ENCODE results near the gene SPAG9.
A peak's percentile ranks its signal among the peaks of the same experiment; 100 is the strongest.

The SPAG9 gene

DNA sequence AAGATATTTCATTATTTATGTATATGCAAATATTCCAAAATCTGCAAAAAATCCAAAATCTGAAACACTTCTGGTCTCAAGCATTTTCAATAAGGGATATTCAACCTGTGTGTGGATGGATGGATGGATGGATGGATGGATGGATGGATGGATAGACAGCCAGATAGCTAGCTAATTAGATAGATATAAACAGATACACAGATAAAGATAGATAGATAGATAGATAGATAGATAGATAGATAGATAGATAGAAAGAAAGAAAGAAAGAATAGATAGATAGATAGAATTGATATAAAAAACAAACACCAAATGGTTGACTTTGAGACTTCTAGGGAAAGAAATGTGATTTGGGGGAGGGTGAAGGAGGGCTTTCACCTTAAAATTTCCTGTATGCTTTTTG lies 139.4 kb downstream of the SPAG9 start:
- no peak for DNase-seq

- no peak for DNase-seq
Observed at GRCh38 chr17:50979524-50979927, 141.1 kb downstream of the SPAG9 start.

GRCh38 chr17:50977487-50978159 lies 143.0 kb downstream of the SPAG9 start:
- DNase-seq, result no peak

GRCh38 chr17:50976951-50977472 lies 143.7 kb downstream of the SPAG9 start:
- DNase-seq, result no peak

- no peak for DNase-seq
Observed at GRCh38 chr17:50973557-50974494, 146.8 kb downstream of the SPAG9 start.

GRCh38 chr17:50972577-50972976 lies 148.1 kb downstream of the SPAG9 start:
- DNase-seq, result no peak

DNA sequence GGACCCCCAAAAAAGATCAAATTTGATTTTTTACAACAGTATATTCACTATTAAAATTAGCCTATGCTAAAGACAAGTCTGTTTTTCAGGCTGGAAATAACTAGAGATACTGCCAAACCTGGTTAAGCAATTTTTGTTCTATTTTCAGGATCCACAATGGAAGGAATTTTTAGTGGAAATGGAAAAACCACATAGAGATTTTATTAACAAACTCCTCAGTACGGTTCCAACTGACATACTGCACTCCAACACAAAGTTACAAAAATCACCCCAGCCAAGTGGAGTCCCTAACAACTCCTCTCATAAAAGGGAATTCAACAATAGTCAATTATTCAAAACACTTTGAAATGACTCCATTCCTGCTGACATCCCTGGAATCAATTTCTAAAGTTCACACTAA lies 152.9 kb downstream of the SPAG9 start:
- no peak for DNase-seq

- no peak for DNase-seq
Observed at GRCh38 chr17:50966163-50966666, 154.5 kb downstream of the SPAG9 start.

DNA sequence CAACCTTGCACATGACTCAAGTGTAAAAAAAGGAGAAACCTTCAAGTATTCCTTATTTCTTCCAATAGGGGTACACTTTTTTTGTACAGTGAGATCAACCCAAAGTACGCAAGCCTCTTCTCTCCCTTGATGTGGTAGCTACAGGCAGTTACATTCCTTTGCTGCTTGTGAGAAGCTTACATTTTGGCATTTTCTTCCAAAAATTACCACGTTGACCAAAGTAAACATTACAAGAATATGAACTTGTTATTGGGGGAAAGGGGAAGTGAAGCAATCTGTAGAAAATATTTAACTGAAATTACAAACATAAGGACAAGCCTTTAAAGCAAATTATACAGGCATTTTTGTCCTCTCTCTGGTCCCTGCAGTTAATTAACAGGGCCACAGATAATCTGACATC lies 157.5 kb downstream of the SPAG9 start:
- no peak for DNase-seq

DNA sequence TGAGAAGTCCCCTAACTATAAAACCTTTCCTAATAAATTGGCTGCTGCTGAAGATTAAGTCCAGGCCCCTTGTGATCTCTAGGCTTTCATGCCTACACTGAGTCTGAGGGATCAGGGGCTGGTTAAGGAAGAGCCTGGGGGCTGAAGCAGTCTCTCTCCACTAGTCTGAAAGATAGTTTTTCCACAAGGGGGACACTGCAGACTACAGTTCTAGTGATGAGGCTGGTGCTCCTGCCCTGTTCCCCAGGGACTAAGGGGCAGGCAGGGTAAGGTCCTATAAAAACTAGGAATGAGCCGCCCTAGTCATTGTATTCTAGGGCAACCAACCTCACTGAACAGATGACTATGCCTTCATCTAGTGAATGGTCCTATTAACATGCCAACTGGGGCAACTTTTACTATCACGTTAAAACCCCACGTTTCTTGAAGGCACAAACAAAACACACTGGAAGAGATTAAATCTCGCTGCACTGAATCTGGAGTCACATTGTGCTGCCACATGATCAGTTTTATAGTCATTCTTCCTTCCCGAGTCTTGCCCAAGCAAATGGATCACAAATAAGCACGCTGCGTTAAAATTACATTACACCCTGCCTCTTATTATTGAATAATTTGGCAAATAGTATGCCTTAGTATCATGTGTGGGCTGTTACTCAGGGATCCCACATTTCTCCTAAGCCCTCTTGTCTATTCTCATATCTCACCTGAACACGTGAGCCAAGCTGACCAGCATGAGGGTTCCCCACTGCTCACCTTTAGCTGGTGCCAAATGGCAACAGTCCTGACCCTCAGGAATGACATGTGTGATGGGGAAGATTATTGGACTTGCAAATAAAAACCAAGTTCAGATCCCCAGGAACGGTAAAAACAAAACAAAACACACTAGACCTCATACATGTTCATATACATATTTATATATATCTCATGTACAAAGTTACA lies 159.1 kb downstream of the SPAG9 start:
- no peak for DNase-seq

- no peak for DNase-seq
Observed at GRCh38 chr17:50959341-50959740, 161.3 kb downstream of the SPAG9 start.

- peak; percentile 49 for DNase-seq
Observed at GRCh38 chr17:50957600-50958575, 162.8 kb downstream of the SPAG9 start.

DNA sequence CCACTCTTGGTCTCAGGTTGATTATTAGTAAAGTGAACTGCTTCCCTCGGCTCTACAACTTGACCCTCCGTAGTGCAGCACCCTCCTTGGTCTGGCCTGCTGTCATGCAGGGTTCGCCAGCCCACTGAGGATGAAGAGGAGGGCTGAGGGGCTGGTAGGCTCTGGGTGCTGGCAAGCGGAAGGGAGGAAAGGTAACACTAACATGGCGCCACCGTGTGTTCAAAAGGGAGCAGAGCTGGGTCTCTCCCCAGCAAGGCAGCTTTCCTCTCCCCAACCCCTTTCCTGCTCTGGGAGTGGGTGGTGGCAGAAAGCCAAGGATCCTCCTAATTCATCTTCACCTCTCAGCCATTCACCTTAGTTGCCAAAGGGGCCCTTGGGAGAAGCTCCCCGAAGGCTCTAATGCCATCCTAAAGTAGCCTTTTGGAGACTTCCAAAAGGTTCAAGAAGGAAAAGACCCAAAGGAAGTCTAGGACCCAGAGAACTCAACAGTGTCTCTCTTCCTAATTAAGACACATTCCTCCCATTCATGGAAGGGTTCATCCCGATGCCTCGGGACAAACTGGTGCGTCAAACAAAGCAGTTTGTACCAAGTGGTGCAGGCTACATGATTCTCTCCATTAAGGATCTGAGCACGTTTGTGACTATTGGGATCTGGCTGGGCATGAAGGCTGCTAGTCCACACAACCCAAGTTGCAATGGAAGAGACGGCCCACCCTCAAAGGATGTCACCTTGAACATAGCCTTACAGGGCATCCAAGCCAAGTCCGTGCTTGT lies 163.7 kb downstream of the SPAG9 start:
- peak; percentile 82 for DNase-seq

DNA sequence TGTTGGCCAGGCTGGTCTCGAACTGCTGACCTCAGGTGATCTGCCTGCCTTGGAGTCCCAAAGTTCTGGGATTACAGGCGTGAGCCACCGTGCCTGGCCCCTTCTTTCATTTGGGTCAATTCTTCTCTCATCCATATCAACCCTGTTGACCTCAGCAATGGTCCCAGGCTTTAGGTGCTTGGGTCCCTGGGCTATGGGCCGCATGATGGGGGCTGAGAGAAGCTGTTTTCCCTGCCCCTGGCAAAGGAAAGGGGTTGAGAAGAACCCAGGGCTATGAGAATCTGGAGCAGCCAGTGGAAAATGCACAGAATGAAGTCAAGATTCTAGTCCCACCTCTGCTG lies 164.3 kb downstream of the SPAG9 start:
- DNase-seq, result no peak

GRCh38 chr17:50955667-50956120 lies 165.0 kb downstream of the SPAG9 start:
- no peak for DNase-seq

GRCh38 chr17:50955160-50955559 lies 165.5 kb downstream of the SPAG9 start:
- DNase-seq, result no peak

DNA sequence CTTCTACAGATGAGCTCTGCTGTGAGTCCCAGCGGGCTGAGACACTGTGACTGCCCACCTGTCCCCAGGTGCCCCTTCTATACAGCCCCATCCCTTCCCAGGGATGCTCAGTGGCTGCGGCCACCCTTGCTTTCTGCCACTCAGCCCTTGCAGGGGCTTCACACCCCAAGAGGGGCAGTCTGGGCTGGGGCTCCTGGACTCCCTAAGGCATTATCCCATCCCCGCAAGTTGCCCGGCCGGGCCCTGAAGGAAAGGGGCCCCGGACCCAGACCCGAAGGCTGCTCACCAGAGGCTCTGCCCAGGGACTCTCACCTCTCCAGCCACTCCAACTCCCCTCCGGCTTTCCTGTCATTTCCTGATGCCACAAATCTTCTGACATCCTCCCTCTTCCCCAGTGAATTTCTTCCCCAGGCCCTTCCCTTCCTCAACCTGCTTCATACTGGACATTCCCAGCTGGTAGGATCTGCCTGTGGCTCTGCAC lies 166.0 kb downstream of the SPAG9 start:
- peak; percentile 49 for DNase-seq

DNA sequence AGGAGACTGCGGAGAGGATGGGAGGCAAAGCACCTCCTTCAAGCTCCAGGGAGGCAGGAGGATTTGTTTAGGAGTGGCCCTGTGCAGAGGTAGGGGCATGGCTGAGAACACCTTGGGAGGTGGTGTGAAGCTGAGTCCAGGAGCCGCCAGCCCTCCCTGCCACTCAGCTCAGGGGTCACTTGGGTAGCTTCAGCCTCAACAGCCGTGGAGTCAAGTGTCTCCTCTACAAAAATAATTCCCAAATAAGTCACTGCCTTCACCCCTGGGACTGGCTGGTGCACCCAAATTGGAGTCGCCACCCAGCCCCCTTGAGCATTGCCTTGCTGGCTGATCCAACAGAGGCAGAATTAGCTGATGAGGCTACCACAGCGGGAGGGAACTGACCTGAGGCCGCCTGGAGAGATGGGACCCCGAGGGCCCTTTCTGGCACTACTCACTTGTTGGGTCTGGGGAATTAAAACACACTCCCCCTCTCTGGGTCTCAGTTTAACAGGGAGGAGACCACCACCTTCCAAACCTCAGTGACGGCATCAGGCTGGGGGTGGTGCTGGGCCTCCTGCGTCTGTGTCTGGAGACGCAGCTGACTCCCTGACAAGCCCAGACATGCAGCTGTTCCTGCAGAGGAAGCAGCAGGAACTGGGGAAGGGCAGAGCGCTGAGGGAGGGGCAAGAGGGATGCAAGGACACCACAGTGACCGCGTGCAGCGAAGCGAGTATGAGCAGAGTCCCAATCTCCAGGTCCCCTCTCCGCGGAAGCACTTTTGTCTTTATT lies 166.7 kb downstream of the SPAG9 start:
- DNase-seq, result peak; percentile 52

GRCh38 chr17:50953518-50953830 lies 167.2 kb downstream of the SPAG9 start:
- no peak for DNase-seq

DNA sequence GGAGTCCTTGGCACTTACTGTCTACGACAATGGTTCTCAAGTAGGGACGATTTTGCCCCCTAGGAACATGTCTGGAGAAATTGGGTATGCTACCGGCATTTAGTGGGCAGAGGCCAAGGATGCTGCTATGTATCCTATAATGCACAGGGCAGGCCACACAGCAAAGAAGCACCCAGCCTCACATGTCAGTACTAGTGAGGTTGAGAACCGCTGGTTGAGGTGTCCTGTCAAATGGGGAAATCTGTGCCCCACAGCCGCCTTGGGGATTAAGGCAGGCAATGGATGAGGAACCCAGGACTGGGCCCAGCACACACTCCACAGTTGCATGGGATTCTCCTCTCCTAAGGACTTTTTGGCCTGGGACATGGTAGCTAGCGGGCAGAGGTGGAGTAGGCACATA lies 167.8 kb downstream of the SPAG9 start:
- DNase-seq, result peak; percentile 35

Measured in activated CD8-positive, alpha-beta memory T cell treated with anti-CD3 and anti-CD28 coated beads for 24 hours (primary cell).